K562 (cell line): ENCODE results near the gene UBA7. TPM values are rescaled to one million over a fixed set of nuclear protein-coding genes. Genes with fewer than 3 reads are reported as not detected.

Experiments
- ATAC-seq: fragments of 200-7000 bp; cut with Tn5 transposase; 3 replicates; pipeline ENCODE4 v1.9.1; 2020; ENCODE audit warnings: moderate library complexity
- BruUV-seq: library from RNA; stranded (reverse); fragments of 400-500 nt; replicated peaks from 2 replicates; lab custom pipeline; 2021; lab: Mats Ljungman, UMichigan
- CTCF ChIA-PET: fragments of 300-600 bp; formaldehyde crosslinking; extraction: SDS; loops from one replicate; lab custom pipeline; 2021; ENCODE audit warnings: low intra/inter-chr PET ratio; lab: Yijun Ruan, JAX
- POLR2A ChIA-PET: fragments of 300-600, 350-650 bp; sonication (Branson Sonifier 250); formaldehyde crosslinking; extraction: SDS; loops from one replicate; lab custom pipeline; 2021; ENCODE audit warnings: antibody characterized with exemption, inconsistent platforms; lab: Yijun Ruan, JAX
- DNase-seq, 4 experiments: peaks; one replicate each; pipeline versions ENCODE4 v3.0.0 to v3.0.0-alpha.2; 2011 to 2018; ENCODE audit warnings: low spot score in 3 of 4, mixed read lengths in 3 of 4; ENCODE audit errors: extremely low read depth in 1 of 4
- FAIRE-seq: peaks from 2 replicates; lab custom pipeline; 2011; peaks lifted over from hg19 to GRCh38; lab: Jason Lieb, UNC
- H2AFZ ChIP-seq: 2 replicates; pipeline ENCODE4 v1.6.0; 2011; ENCODE audit warnings: low read depth, low read length, control low read depth, inconsistent platforms
- H3K27ac ChIP-seq: fragments of 200-600 bp; 3 replicates; pipeline ENCODE4 v1.8.0; 2011; ENCODE audit warnings: low read depth, mild to moderate bottlenecking, control low read depth, inconsistent platforms, low read length, moderate library complexity, mixed read lengths; ENCODE audit errors: extremely low read depth
- H3K27me3 ChIP-seq, 2 experiments: fragments of 300-600 bp in 1 of 2; 2 replicates in 1 of 2; 3 replicates in 1 of 2; pipeline versions ENCODE4 v1.6.0 to v1.8.0; 2011; ENCODE audit warnings: inconsistent platforms in 2 of 2, low read length in 2 of 2, mild to moderate bottlenecking in 1 of 2, mixed read lengths in 1 of 2, moderate library complexity in 1 of 2; ENCODE audit not compliant: control insufficient read depth in 2 of 2, insufficient read depth in 2 of 2
- H3K36me3 ChIP-seq: fragments of 300-600 bp; 3 replicates; pipeline ENCODE4 v1.8.0; 2011; ENCODE audit warnings: mild to moderate bottlenecking, low read length, inconsistent platforms; ENCODE audit not compliant: control insufficient read depth, insufficient read depth
- H3K4me1 ChIP-seq, 2 experiments: fragments of 200-600 bp in 1 of 2; replicated peaks in 1 of 2; 2 replicates in 1 of 2; 3 replicates in 1 of 2; pipeline versions ENCODE4 v1.5.1 to v1.8.0; 2011; ENCODE audit warnings: inconsistent platforms in 2 of 2, low read length in 2 of 2, mild to moderate bottlenecking in 1 of 2, mixed read lengths in 1 of 2, moderate library complexity in 1 of 2; ENCODE audit not compliant: control insufficient read depth in 2 of 2, insufficient read depth in 2 of 2
- H3K4me2 ChIP-seq: 2 replicates; pipeline ENCODE4 v1.6.1; 2011; ENCODE audit warnings: low read length, control low read depth, inconsistent platforms, mixed read lengths; ENCODE audit not compliant: insufficient read depth
- H3K4me3 ChIP-seq: fragments of 200-600 bp; sonication (generic), shearing (Covaris generic); 2 replicates; pipeline ENCODE4 v1.5.1; 2016; ENCODE audit warnings: control low read depth, inconsistent platforms
- H3K79me2 ChIP-seq: fragments of 200-600 bp; 3 replicates; pipeline ENCODE4 v1.8.0; 2011; ENCODE audit warnings: low read length, inconsistent platforms; ENCODE audit not compliant: control insufficient read depth, insufficient read depth
- H3K9ac ChIP-seq, 2 experiments: 2 replicates each; pipeline versions ENCODE4 v1.6.0 to v1.6.1; 2011; ENCODE audit warnings: low read depth in 2 of 2, low read length in 2 of 2, control low read depth in 1 of 2, inconsistent platforms in 1 of 2, mild to moderate bottlenecking in 1 of 2, mixed read lengths in 1 of 2; ENCODE audit not compliant: insufficient read depth in 1 of 2
- H3K9me1 ChIP-seq: one replicate; pipeline ENCODE4 v1.6.0; 2011; ENCODE audit warnings: inconsistent platforms, mild to moderate bottlenecking, low read length, moderate library complexity; ENCODE audit not compliant: control insufficient read depth, insufficient read depth
- H3K9me3 ChIP-seq: replicated peaks from 2 replicates; pipeline ENCODE4 v1.5.1; 2011; ENCODE audit warnings: low read depth, low read length, inconsistent platforms; ENCODE audit not compliant: control insufficient read depth, insufficient read depth
- H4K20me1 ChIP-seq: replicated peaks from 2 replicates; pipeline ENCODE4 v1.6.1; 2011; ENCODE audit warnings: low read length, inconsistent platforms, mixed read lengths; ENCODE audit not compliant: control insufficient read depth, insufficient read depth
- CTBP1 ChIP-seq: fragments of 450-650 bp; IDR thresholded peaks from 2 replicates; pipeline ENCODE4 v1.6.1; 2016; ENCODE audit warnings: borderline replicate concordance
- DPF2 ChIP-seq: fragments of 450-650 bp; IDR thresholded peaks from 2 replicates; pipeline ENCODE4 v1.6.1; 2016
- JUN ChIP-seq, 2 experiments: sonication (generic) in 1 of 2; formaldehyde crosslinking in 1 of 2; IDR thresholded peaks; 2 replicates each; pipeline versions ENCODE4 v1.6.1 to v1.8.0; 2012 to 2022; ENCODE audit warnings: borderline replicate concordance in 2 of 2, mild to moderate bottlenecking in 2 of 2, improper control_type of control experiment in 1 of 2, low read depth in 1 of 2, low read length in 1 of 2, missing genetic modification reagents in 1 of 2
- MECOM ChIP-seq: fragments of 250-450 bp; sonication (Bioruptor Pico); IDR thresholded peaks from 2 replicates; pipeline ENCODE4 v1.8.0; 2022; ENCODE audit warnings: inconsistent platforms
- RCOR1 ChIP-seq, 2 experiments: IDR thresholded peaks; 2 replicates each; pipeline ENCODE4 v1.6.1; 2012; ENCODE audit warnings: low read depth in 2 of 2, low read length in 2 of 2, borderline replicate concordance in 1 of 2, improper control_type of control experiment in 1 of 2
- TBP ChIP-seq: optimal IDR thresholded peaks from 2 replicates; pipeline ENCODE3; 2011; ENCODE audit warnings: low read depth, low read length, improper control_type of control experiment
- VEZF1 ChIP-seq: fragments of 200-800 bp; sonication (Bioruptor generic); IDR thresholded peaks from 2 replicates; pipeline ENCODE4 v1.6.1; 2017; ENCODE audit warnings: missing genetic modification characterization, missing compliant biosample characterization
- WGBS: fragments of 100-300 bp; shearing (Covaris generic); methylation state at CpG from one replicate; pipeline ENCODE4 v1.1.6; 2016; ENCODE audit warnings: low coverage, mixed read lengths; ENCODE audit not compliant: insufficient coverage; ENCODE audit errors: missing lambda C conversion rate; 5-methylcytosine and 5-hydroxymethylcytosine counted together
- in situ Hi-C: fragments of 300-500 bp; cut with MboI; formaldehyde crosslinking; loops from 4 replicates; pipeline ENCODE4 v1.15.0; 2018; ENCODE audit warnings: inconsistent platforms, mixed read lengths
- intact Hi-C: fragments of 100-400 bp; cut with micrococcal nuclease; formaldehyde crosslinking; loops from 2 replicates; pipeline ENCODE4 v1.14.2; 2022
- polyA plus RNA-seq, 8 experiments: library from polyadenylated mRNA; depleted of rRNA in 4 of 8; stranded (reverse) in 5 of 8; unstranded in 3 of 8; fragments of >200 nt; fragmentation: Nextera tagmentation in 2 of 8; fragmentation: Illumina TruSeq in 1 of 8; extraction: Ambion mirVana in 2 of 8; extraction: Trizol in 1 of 8; gene quantifications; 2 replicates each; pipeline versions ENCODE4 v1.2.1 to v1.2.3, GENCODE V29; 2011 to 2014; ENCODE audit warnings: inconsistent platforms in 1 of 8, missing spikeins in 1 of 8
- total RNA-seq, 7 experiments: library from RNA; depleted of rRNA in 6 of 7; stranded (reverse); fragments of >200 nt in 6 of 7; fragmentation: Illumina TruSeq in 2 of 7; extraction: Trizol in 2 of 7; gene quantifications; 2 replicates each; pipeline versions ENCODE4 v1.2.1 to v1.2.3, GENCODE V29; 2011 to 2021; ENCODE audit warnings: low replicate concordance in 1 of 7

The UBA7 gene
- total and polyA plus RNA-seq, 9 of the 15 experiments (the other 6 are each of a cell fraction or from before 2014, with no cell fraction given) = 0.17 to 3.3 (median 2.0) TPM

- TF ChIP-seq VEZF1 (0 out of 2 replicates have a peak, but pooled peaks have one; percentile 15), CTBP1 (peak; percentile 49; the same call in 1 of the 2 replicates), RCOR1 (IDR thresholded peaks at IDR 0.05; ENCODE audit: borderline replicate concordance in 1 of 2, low read depth in 2 of 2, low read length in 2 of 2) (peak in 1 of 2 experiments; percentile 62; a peak in 1 of 4 replicates), JUN (IDR thresholded peaks at IDR 0.05; ENCODE audit: borderline replicate concordance, low read depth, low read length) (0 out of 2 replicates have a peak, but pooled peaks have one; percentile 16), JUN (CRISPR knock-in tag; IDR thresholded peaks at IDR 0.05; ENCODE audit: borderline replicate concordance) (no peak), DPF2 (0 out of 2 replicates have a peak, but pooled peaks have one; percentile 26), MECOM (CRISPR knock-in tag) (peak; percentile 48; the same call in 1 of the 2 replicates)
- TF ChIP-seq, all 486 proteins: peak for 15
These were observed 22.9 kb downstream of the UBA7 start (continued) for GRCh38 chr3:49790626-49791411.

- CTCF ChIA-PET = interaction anchor here (0.6 kb wide), 1 partner anchor 319 kb away, joined by 3 read pairs; no protein-coding TSS in a partner anchor
- intact Hi-C loops = no loop called here
- TF ChIP-seq TBP = no peak
These were observed 25.7 kb downstream of the UBA7 start for GRCh38 chr3:49788056-49788455.

More at GRCh38 chr3:49788056-49788455, 25.7 kb downstream of the UBA7 start:
- POLR2A ChIA-PET = interaction anchor here (0.6 to 2.8 kb wide), 4 partner anchors 15 to 415 kb away, joined by 3 to 16 read pairs (median 3); partner anchors contain the start of gene INKA1
- no peaks in the 10 kb centered on the region for H3K9me1 ChIP-seq
- H3K4me2 ChIP-seq = no peak overlapping the region
- peak overlapping the region; percentile 45; the same call in 1 of the 2 replicates for H2AFZ ChIP-seq
- H3K9me3 ChIP-seq = no peaks in the 10 kb centered on the region
- H3K27me3 ChIP-seq = no peaks in the 10 kb centered on the region
- H3K9ac ChIP-seq = no peak overlapping the region
- ATAC-seq (no peak), DNase-seq (no peak), FAIRE-seq (no peak)
- in situ Hi-C loops = no loop called here
- peaks cover 37% of the 10 kb centered on the region for H3K79me2 ChIP-seq
- no peaks in the 10 kb centered on the region for H4K20me1 ChIP-seq
- no TSS peak for BruUV-seq
- no peak overlapping the region for H3K4me3 ChIP-seq
- H3K27ac ChIP-seq = no peak overlapping the region
- H3K4me1 ChIP-seq = peaks cover 12 to 23% of the 10 kb centered on the region in 2 experiments; a peak in 4 of 5 replicates
- H3K36me3 ChIP-seq = peaks cover 13% of the 10 kb centered on the region; the same call in 2 of the 3 replicates
- WGBS = 76% methylated on average over 2 of the region's 2 CpGs
